GM15510 (cell line): ENCODE data around the gene VPS4B.

Experiments used
- POLR2A ChIP-seq: IDR thresholded peaks from 3 replicates; pipeline ENCODE4 v1.6.1; 2011; ENCODE audit warnings: borderline replicate concordance; ENCODE audit not compliant: insufficient read length; ENCODE audit errors: extremely low read depth

VPS4B gene

GRCh38 chr18:63439334-63439733 is 17.1 kb upstream of the VPS4B start:
- no peak for TF ChIP-seq POLR2A

GRCh38 chr18:63438181-63438580 is 15.9 kb upstream of the VPS4B start:
- TF ChIP-seq POLR2A = no peak

GRCh38 chr18:63433334-63433866 is 11.1 kb upstream of the VPS4B start:
- no peak for TF ChIP-seq POLR2A

GRCh38 chr18:63431180-63431579 is 8.9 kb upstream of the VPS4B start:
- no peak for TF ChIP-seq POLR2A

- no peak for TF ChIP-seq POLR2A
Measured at GRCh38 chr18:63430526-63430925, 8.2 kb upstream of the VPS4B start.

- no peak for TF ChIP-seq POLR2A
Measured at GRCh38 chr18:63427558-63427957, 5.3 kb upstream of the VPS4B start.

GRCh38 chr18:63422864-63423304 is 608 bp upstream of the VPS4B start:
- TF ChIP-seq POLR2A = no peak

- TF ChIP-seq POLR2A = no peak
Measured at GRCh38 chr18:63421514-63421913, 762 bp downstream of the VPS4B start.

GRCh38 chr18:63412953-63413352 is 9.3 kb downstream of the VPS4B start:
- no peak for TF ChIP-seq POLR2A

- TF ChIP-seq POLR2A = no peak
Measured at GRCh38 chr18:63410792-63411191, 11.5 kb downstream of the VPS4B start.

GRCh38 chr18:63409301-63409700 is 13.0 kb downstream of the VPS4B start:
- TF ChIP-seq POLR2A = no peak

GRCh38 chr18:63407734-63408133 is 14.5 kb downstream of the VPS4B start:
- TF ChIP-seq POLR2A = no peak

- TF ChIP-seq POLR2A = no peak
Measured at GRCh38 chr18:63405986-63406385, 16.3 kb downstream of the VPS4B start.

GRCh38 chr18:63402246-63403162 is 19.8 kb downstream of the VPS4B start:
- TF ChIP-seq POLR2A = no peak

GRCh38 chr18:63399300-63399699 is 23.0 kb downstream of the VPS4B start:
- no peak for TF ChIP-seq POLR2A

GRCh38 chr18:63397349-63397748 is 24.9 kb downstream of the VPS4B start:
- TF ChIP-seq POLR2A = no peak
